Activated CD8-positive, alpha-beta memory T cell treated with anti-CD3 and anti-CD28 coated beads, Interleukin-2, amount 50 U/mL, for 1 hour (primary cell): ENCODE measurements around the gene PSMG2.

Experiments used
- DNase-seq: peaks from one replicate; pipeline ENCODE4 v3.0.0-alpha.2; 2020; ENCODE audit errors: extremely low read depth

PSMG2 gene

GRCh38 chr18:12765586-12765985, 62.7 kb downstream of the PSMG2 start:
- no peak for DNase-seq

DNA sequence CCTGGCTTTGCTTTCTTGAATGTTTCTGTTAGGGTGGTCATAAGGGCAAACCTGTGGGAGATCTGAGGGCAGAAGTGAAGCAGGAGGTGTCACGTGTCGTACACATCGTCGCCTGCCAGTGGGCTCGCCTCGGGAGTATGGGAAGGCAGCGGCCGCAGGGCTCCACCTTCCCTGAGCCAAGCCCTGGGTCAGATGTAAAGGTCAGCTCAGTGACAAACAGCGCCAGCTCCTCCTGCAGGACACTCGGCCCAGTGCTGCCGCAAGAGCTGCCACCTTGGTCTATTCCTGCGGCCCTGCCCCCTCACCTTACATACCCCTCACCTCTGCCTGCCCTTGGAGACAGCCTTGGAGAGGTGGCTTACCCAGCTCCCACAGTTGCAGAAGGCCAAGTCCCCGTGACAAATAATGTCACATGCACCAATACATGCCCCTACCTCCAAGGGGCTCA, 64.2 kb downstream of the PSMG2 start:
- DNase-seq = no peak

GRCh38 chr18:12767580-12768155, 64.8 kb downstream of the PSMG2 start:
- no peak for DNase-seq

DNA sequence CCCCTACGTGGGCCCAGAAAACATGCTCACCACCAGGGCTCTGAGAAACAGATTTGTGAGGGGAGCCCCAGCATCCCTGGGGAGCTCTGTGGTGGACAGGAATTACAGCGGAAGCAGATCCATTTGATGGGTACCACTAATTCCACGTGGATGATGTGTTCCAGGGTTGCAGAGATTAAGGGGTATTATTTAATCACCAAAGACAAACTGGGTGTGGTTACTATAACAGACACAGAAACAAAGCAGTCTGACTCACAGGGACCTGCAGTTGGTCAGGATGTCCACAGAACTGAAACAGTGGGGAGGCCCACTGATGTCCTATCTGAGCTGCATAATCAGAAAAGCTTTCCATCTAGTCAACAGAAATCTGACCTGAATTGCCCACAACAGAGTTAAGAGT, 65.8 kb downstream of the PSMG2 start:
- no peak for DNase-seq

GRCh38 chr18:12769136-12769535, 66.3 kb downstream of the PSMG2 start:
- no peak for DNase-seq

DNA sequence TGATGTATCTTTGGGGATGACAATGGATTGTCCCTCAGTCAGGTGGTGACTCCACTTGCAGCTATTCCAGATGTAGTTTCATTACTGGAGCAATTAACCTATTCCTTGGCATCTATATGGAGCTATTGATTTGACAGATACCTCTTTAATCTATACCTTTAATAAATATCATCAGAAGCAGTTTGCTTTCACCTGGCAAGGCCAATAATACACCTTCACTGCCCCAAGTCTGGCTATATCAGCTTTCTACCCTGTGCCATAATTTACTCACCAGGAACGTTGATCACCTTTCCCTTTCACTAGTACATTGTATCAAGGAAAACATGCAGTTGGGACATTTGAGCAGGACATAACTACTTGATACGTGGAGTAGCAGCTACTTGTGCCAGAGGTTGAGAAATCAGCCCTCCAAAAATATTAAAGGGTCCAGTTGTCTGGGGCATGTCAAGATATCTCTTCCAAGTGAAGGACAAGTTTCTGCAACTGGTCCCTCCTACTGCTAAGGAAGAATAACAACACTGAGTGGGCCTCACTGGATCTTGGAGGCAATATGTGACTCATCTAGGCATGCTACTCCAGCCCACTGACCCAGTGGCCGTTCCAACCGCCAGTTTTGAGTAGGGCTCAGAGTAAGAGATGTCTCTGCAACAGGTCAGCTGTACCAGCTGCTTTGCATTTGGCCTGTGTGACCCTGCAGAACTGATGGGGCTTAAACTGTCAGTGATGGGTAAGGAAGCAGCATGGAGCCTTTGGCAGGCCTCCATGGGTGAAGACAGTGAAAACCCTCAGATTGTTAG, 67.0 kb downstream of the PSMG2 start:
- DNase-seq = no peak

DNA sequence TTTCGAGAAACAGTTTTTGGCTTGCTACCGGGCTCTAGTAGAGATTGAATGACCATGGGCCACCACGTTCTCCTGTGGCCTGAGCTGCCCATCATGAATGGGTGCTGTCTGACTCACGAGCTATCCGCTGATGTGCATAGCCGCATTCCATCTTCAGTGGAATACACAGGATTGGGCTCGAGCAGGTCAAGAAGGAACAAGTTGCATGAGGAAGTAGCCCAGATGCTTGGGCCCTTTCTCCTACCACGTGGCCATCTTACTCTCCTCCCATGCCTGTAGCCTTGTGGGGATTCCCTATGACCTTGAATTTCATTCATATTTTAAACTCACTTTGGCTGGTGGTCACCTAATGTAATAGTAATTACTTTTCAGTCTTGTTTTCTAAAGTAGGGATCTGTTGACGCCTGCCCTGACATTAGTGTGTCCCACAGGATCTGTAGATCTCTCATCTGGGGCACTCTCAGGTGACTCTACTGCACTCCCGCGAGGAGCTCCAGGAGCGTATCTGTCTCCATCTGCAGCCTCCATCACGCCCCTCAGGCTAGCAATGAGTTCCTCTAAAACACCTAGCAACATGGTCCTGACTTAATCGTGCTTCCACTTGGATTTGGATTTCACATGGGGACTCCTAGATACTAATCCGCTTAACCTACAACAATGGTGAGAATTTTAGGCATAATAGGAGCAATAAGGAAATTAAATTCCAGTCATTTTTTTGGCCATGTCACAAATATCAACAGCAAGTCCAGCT, 67.8 kb downstream of the PSMG2 start:
- no peak for DNase-seq

GRCh38 chr18:12772111-12772510, 69.3 kb downstream of the PSMG2 start:
- no peak for DNase-seq

GRCh38 chr18:12773369-12773768, 70.5 kb downstream of the PSMG2 start:
- no peak for DNase-seq

DNA sequence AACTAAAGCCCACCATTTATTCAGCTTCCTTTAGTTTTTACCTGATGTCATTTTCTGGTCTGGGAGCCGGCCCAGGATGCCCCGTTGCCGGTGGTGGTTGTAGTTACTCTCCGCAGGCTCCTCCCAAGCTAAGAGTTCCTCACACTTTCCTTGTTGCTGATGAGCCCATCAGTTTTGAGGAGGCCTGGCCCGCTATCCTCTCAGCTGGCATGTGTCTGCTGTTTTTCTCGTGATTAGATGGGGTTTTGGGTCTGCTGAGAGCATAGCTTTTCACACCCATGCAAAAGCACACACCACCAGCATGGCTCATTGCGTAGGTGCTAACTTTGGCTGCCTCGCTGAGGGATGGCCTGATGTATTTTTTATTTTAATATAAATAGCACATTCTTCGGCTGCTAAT, 72.1 kb downstream of the PSMG2 start:
- no peak for DNase-seq
